Cardiac fibroblast (primary cell): Measurements from ENCODE around the gene TEKT2.

ENCODE experiments used
- DNase-seq, 2 donors: peaks; one replicate each; pipeline versions ENCODE4 v3.0.0 to v3.0.0-alpha.2; 2010; ENCODE audit warnings: low read depth in 2 of 2
- H3K4me3 ChIP-seq, 2 donors: replicated peaks in 1 of 2; 1 replicate in 1 of 2; 2 replicates in 1 of 2; pipeline ENCODE4 v1.5.1; 2011; ENCODE audit warnings: low read depth in 2 of 2, low read length in 2 of 2, mild to moderate bottlenecking in 2 of 2, moderate library complexity in 1 of 2
- TF ChIP-seq, protein P1 (sequence below): IDR thresholded peaks from one replicate; pipeline ENCODE4 v1.5.1; 2011; ENCODE audit warnings: low read depth, mild to moderate bottlenecking, low read length, inconsistent platforms

The TEKT2 gene

DNA sequence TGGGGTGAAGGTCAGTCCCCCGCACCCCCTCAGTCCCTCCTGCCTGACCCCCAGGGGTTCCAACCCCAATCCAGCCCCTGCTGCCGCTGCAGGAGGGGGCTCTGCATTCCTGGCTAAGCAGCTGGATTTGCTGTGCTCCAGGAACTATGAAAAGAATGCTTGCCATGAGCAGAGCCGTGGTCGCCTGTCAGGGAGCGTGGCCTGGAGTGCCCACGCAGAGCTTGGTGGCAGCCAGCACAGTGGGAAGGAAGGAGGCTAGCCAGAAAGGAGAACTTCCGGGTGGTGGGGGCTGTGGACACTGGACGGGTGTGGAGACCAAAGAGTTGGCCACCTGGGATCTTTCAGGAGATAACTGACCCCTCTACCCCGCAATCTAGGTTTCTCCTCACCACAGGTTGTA, 35.6 kb downstream of the TEKT2 start:
- no peak overlapping the region for H3K4me3 ChIP-seq
- TF ChIP-seq, protein P1, sequence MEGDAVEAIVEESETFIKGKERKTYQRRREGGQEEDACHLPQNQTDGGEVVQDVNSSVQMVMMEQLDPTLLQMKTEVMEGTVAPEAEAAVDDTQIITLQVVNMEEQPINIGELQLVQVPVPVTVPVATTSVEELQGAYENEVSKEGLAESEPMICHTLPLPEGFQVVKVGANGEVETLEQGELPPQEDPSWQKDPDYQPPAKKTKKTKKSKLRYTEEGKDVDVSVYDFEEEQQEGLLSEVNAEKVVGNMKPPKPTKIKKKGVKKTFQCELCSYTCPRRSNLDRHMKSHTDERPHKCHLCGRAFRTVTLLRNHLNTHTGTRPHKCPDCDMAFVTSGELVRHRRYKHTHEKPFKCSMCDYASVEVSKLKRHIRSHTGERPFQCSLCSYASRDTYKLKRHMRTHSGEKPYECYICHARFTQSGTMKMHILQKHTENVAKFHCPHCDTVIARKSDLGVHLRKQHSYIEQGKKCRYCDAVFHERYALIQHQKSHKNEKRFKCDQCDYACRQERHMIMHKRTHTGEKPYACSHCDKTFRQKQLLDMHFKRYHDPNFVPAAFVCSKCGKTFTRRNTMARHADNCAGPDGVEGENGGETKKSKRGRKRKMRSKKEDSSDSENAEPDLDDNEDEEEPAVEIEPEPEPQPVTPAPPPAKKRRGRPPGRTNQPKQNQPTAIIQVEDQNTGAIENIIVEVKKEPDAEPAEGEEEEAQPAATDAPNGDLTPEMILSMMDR, result no peak
- DNase-seq, result no peak

- no peak overlapping the region for H3K4me3 ChIP-seq
- TF ChIP-seq, protein P1, result no peak
- no peak for DNase-seq
Measured at GRCh38 chr1:36122062-36123030, 38.5 kb downstream of the TEKT2 start.

GRCh38 chr1:36123356-36123755, 39.5 kb downstream of the TEKT2 start:
- H3K4me3 ChIP-seq, result no peak overlapping the region
- TF ChIP-seq, protein P1, result no peak
- no peak for DNase-seq

DNA sequence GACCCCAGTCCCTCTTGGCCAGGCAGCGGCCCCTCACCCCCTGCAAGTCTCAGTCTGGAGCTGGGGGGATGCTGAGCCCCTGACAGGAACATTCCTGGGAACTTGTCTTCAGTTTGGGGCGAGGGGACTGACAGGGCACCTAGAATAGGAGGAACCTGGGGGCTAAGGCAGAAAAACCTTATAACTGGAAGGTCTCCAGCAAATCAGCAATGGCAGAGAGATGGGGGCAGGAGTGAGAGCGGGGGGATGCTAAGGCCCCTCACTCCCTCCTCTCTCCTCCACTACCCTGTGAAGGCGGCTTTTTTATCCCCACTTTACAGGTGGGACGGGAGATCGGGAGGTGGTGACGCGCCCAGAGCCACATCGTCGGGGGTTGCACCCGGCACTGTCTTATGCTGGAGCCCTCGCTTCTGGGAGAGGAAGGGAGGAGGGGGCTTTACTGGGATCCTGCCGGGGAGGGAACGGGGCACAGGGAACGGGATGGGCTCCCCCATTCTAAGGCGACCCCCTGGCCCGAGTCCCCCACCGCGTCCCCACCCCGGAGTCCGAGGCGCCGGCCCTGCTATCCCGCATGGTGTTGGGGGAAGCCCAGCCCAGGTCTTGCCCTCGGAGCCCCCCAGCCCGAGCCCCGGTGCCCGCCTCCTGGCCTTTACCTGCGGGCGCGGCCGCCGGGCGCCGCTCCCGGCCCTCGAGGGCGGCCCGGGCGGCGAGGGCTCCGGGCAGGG, 40.7 kb downstream of the TEKT2 start:
- DNase-seq, result no peak
- peak overlapping the region in 1 of 2 donors; percentile 2 for H3K4me3 ChIP-seq
- TF ChIP-seq, protein P1, result no peak

GRCh38 chr1:36125129-36125991, 41.5 kb downstream of the TEKT2 start, which contains the start of gene COL8A2:
TSS of gene COL8A2 (minus strand) at chr1:36125222. CDS start at chr1:36100242, 24,980 bp downstream.
- TF ChIP-seq, protein P1, result no peak
- peak within 1 kb of the TSS in 1 of 2 donors; percentile 8 for H3K4me3 ChIP-seq
- no peak for DNase-seq
